ENCODE results near the gene PRKCA. TPM values are rescaled to one million over a fixed set of nuclear protein-coding genes. Genes with fewer than 3 reads are reported as not detected.

PRKCA gene
- total RNA-seq, 4 donors from 2014 or later, result 3.9 to 12.1 (median 7.0) TPM

GRCh38 chr17:66784621-66785364 is 482.4 kb downstream of the PRKCA start:
- TF ChIP-seq, protein P1, sequence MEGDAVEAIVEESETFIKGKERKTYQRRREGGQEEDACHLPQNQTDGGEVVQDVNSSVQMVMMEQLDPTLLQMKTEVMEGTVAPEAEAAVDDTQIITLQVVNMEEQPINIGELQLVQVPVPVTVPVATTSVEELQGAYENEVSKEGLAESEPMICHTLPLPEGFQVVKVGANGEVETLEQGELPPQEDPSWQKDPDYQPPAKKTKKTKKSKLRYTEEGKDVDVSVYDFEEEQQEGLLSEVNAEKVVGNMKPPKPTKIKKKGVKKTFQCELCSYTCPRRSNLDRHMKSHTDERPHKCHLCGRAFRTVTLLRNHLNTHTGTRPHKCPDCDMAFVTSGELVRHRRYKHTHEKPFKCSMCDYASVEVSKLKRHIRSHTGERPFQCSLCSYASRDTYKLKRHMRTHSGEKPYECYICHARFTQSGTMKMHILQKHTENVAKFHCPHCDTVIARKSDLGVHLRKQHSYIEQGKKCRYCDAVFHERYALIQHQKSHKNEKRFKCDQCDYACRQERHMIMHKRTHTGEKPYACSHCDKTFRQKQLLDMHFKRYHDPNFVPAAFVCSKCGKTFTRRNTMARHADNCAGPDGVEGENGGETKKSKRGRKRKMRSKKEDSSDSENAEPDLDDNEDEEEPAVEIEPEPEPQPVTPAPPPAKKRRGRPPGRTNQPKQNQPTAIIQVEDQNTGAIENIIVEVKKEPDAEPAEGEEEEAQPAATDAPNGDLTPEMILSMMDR (IDR thresholded peaks at IDR 0.05; ENCODE audit: low read depth), result no peak

DNA sequence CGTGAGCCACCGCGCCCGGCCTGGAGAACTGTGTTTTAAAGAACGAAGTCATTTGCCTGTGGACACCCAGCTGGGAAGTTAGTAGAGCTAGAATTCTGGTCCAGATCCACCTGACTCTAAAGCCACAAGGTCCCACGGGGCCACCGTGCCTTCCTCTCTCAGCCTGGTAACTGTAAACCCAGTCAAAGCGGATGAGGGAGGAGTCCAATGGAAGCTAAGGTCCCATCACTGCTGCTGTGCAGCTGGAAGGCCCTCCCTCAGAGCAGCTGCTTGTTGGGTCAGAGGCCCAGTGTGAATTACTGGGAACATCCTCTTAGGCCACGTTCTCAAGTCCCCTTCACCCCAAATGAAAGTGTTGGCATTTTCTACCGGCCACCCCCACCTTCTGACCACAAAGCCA is 483.7 kb downstream of the PRKCA start:
- TF ChIP-seq, protein P1 (IDR thresholded peaks at IDR 0.05; ENCODE audit: low read depth), result no peak

DNA sequence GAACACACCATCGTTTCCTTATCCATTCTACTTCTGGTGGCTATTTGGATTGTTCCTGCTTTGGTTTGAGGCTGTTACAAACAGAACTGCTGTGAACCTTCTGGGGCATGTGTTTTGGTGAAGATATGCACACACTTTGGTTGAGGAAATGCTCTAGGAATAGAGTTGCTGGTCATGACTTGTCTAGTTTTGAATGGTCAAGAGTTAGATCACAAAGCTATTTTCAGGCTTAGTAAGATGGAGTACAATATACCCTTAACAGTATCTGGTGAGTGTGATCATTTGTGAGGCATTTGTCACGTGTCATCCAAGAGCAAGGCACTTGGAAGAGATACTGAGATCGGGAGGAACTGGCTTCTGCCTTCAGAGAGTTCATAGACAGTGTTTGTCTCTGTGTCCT is 485.5 kb downstream of the PRKCA start:
- TF ChIP-seq, protein P1 (IDR thresholded peaks at IDR 0.05; ENCODE audit: low read depth), result no peak

GRCh38 chr17:66789093-66789492 is 486.7 kb downstream of the PRKCA start:
- TF ChIP-seq, protein P1 (IDR thresholded peaks at IDR 0.05; ENCODE audit: low read depth), result no peak

DNA sequence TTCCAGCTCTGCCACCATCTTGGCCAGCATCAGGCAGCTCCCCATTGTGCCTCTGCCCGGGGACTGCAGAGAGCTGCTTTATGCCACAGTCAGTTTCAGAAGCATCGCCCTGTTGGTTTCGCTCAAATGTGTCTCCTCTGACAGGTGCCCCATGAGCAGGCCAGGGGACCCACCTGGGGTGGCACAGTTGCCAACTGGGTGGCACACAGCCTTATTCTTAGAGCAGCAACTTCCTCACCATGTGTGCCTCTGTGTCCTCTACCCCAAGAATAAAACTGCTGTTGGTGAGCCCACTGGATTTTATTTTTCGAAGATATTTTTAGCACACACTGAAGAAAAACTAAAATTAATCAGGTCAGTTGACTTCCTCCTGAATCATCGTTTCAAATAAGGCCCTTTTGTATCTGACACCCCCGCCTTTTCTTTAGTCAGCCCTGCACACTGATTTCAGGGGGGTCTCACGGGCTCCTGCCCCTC is 487.6 kb downstream of the PRKCA start:
- TF ChIP-seq, protein P1 (IDR thresholded peaks at IDR 0.05; ENCODE audit: low read depth), result no peak

GRCh38 chr17:66790501-66791061 is 488.2 kb downstream of the PRKCA start:
- TF ChIP-seq, protein P1 (IDR thresholded peaks at IDR 0.05; ENCODE audit: low read depth), result no peak

GRCh38 chr17:66791347-66791746 is 488.9 kb downstream of the PRKCA start:
- TF ChIP-seq, protein P1 (IDR thresholded peaks at IDR 0.05; ENCODE audit: low read depth), result no peak
